PC-3 (cell line): Measurements from ENCODE around the gene SPAG6. TPM values are rescaled to one million over a fixed set of nuclear protein-coding genes. Genes with fewer than 3 reads are reported as not detected.
A peak's percentile ranks its signal among the peaks of the same experiment; 100 is the strongest.

Experiments used
- ATAC-seq: fragments of 200-7000 bp; cut with Tn5 transposase; 2 replicates; pipeline ENCODE4 v1.9.1; 2020; ENCODE audit warnings: mild to moderate bottlenecking, moderate library complexity
- BruUV-seq: library from RNA; stranded (reverse); fragments of 400-500 nt; replicated peaks from 2 replicates; lab custom pipeline; 2021; lab: Mats Ljungman, UMichigan
- CTCF ChIA-PET: fragments of 300-600 bp; sonication (Branson Sonifier 250); formaldehyde crosslinking; loops from one replicate; lab custom pipeline; 2022; ENCODE audit warnings: antibody characterized with exemption; lab: Charles Lee
- POLR2A ChIA-PET: fragments of 300-600 bp; sonication (Branson Sonifier 250); formaldehyde crosslinking; loops from one replicate; lab custom pipeline; 2022; ENCODE audit warnings: antibody characterized with exemption; ENCODE audit not compliant: unreplicated experiment; lab: Charles Lee
- DNase-seq: peaks from one replicate; pipeline ENCODE4 v3.0.0-alpha.2; 2015
- H2AFZ ChIP-seq: fragments of 300-600 bp; sonication (generic); 2 replicates; pipeline ENCODE4 v1.6.0; 2016; ENCODE audit warnings: antibody characterized with exemption, low read length
- H3F3A ChIP-seq: fragments of 300-600 bp; sonication (generic); one replicate; pipeline ENCODE4 v1.6.0; 2017; ENCODE audit warnings: antibody characterized with exemption, low read length, control low read depth, mild to moderate bottlenecking; ENCODE audit not compliant: unreplicated experiment
- H3K27ac ChIP-seq: fragments of 300-600 bp; sonication (generic); 2 replicates; pipeline ENCODE4 v1.5.1; 2016; ENCODE audit warnings: mild to moderate bottlenecking, low read length
- H3K27me3 ChIP-seq: fragments of 300-600 bp; sonication (generic); 2 replicates; pipeline ENCODE4 v1.6.1; 2016; ENCODE audit warnings: low read length, mixed read lengths
- H3K36me3 ChIP-seq: fragments of 300-600 bp; sonication (generic); 2 replicates; pipeline ENCODE4 v1.6.1; 2016; ENCODE audit warnings: low read depth, mixed run types, low read length, mixed read lengths
- H3K4me1 ChIP-seq: fragments of 300-600 bp; sonication (generic); 2 replicates; pipeline ENCODE4 v1.5.1; 2016; ENCODE audit warnings: low read length; ENCODE audit not compliant: insufficient read depth
- H3K4me2 ChIP-seq: fragments of 300-600 bp; sonication (generic); 2 replicates; pipeline ENCODE4 v1.6.0; 2016; ENCODE audit warnings: low read length
- H3K4me3 ChIP-seq: fragments of 300-600 bp; sonication (generic); 2 replicates; pipeline ENCODE4 v1.5.1; 2016; ENCODE audit warnings: mild to moderate bottlenecking, low read length, mixed read lengths
- H3K79me2 ChIP-seq: fragments of 300-600 bp; sonication (generic); 2 replicates; pipeline ENCODE4 v1.6.1; 2017; ENCODE audit warnings: low read length, mixed read lengths
- H3K9ac ChIP-seq: fragments of 300-600 bp; sonication (generic); 2 replicates; pipeline ENCODE4 v1.6.0; 2016; ENCODE audit warnings: mild to moderate bottlenecking, low read length
- H3K9me2 ChIP-seq: fragments of 300-600 bp; sonication (generic); replicated peaks from 2 replicates; pipeline ENCODE4 v1.6.1; 2016; ENCODE audit warnings: mixed run types, low read length, mixed read lengths
- H3K9me3 ChIP-seq: fragments of 300-600 bp; sonication (generic); 2 replicates; pipeline ENCODE4 v1.6.1; 2016; ENCODE audit warnings: low read length, mixed read lengths
- H4K20me1 ChIP-seq: fragments of 300-600 bp; sonication (generic); 2 replicates; pipeline ENCODE4 v1.6.1; 2016; ENCODE audit warnings: low read length, mixed read lengths
- CTCF ChIP-seq: fragments of 300-600 bp; sonication (generic); conservative IDR thresholded peaks from 2 replicates; pipeline ENCODE4 v1.5.1; 2017; ENCODE audit warnings: antibody characterized with exemption, low read depth, mild to moderate bottlenecking, low read length
- EZH2 ChIP-seq: fragments of 300-600 bp; sonication (generic); IDR thresholded peaks from one replicate; pipeline ENCODE4 v1.6.1; 2017; ENCODE audit warnings: antibody characterized with exemption, mild to moderate bottlenecking, low read length; ENCODE audit not compliant: unreplicated experiment
- EZH2phosphoT487 ChIP-seq: fragments of 300-600 bp; sonication (generic); IDR thresholded peaks from 2 replicates; pipeline ENCODE4 v1.6.1; 2018; ENCODE audit warnings: mild to moderate bottlenecking, antibody characterized with exemption, low read length, borderline replicate concordance
- intact Hi-C: fragments of 100-400 bp; cut with micrococcal nuclease; formaldehyde crosslinking; loops from 2 replicates; pipeline ENCODE4 v1.9.0; 2023
- total RNA-seq: library from RNA; depleted of rRNA; stranded (reverse); fragments of >200 nt; gene quantifications from 2 replicates; pipeline ENCODE4 v1.2.3, GENCODE V29; 2014

SPAG6 gene
- total RNA-seq, 1 experiment from 2014 or later = 0.04 TPM

- H3F3A ChIP-seq = peaks cover 3% of the 10 kb centered on the region
- no peaks in the 10 kb centered on the region for H3K9me3 ChIP-seq
- H3K9me2 ChIP-seq = no peaks in the 10 kb centered on the region
- H3K27ac ChIP-seq = no peak overlapping the region
- POLR2A ChIA-PET = no interaction called here
- no peaks in the 10 kb centered on the region for H4K20me1 ChIP-seq
- H2AFZ ChIP-seq = no peak overlapping the region
- H3K4me2 ChIP-seq = no peak overlapping the region
- DNase-seq (no peak), ATAC-seq (no peak)
- H3K79me2 ChIP-seq = peaks cover 12% of the 10 kb centered on the region
- H3K4me1 ChIP-seq = peaks cover 10% of the 10 kb centered on the region; the same call in 1 of the 2 replicates
- H3K4me3 ChIP-seq = no peak overlapping the region
- H3K27me3 ChIP-seq = no peaks in the 10 kb centered on the region
- no peak overlapping the region for H3K9ac ChIP-seq
- intact Hi-C loops = no loop called here
- peaks cover 22% of the 10 kb centered on the region for H3K36me3 ChIP-seq
- no peak for TF ChIP-seq EZH2phosphoT487
- no peak for TF ChIP-seq EZH2
- TF ChIP-seq CTCF = no peak
- CTCF ChIA-PET = no interaction called here
- BruUV-seq = no TSS peak
Observed at GRCh38 chr10:22333975-22334282, 11.4 kb upstream of the SPAG6 start.

DNA sequence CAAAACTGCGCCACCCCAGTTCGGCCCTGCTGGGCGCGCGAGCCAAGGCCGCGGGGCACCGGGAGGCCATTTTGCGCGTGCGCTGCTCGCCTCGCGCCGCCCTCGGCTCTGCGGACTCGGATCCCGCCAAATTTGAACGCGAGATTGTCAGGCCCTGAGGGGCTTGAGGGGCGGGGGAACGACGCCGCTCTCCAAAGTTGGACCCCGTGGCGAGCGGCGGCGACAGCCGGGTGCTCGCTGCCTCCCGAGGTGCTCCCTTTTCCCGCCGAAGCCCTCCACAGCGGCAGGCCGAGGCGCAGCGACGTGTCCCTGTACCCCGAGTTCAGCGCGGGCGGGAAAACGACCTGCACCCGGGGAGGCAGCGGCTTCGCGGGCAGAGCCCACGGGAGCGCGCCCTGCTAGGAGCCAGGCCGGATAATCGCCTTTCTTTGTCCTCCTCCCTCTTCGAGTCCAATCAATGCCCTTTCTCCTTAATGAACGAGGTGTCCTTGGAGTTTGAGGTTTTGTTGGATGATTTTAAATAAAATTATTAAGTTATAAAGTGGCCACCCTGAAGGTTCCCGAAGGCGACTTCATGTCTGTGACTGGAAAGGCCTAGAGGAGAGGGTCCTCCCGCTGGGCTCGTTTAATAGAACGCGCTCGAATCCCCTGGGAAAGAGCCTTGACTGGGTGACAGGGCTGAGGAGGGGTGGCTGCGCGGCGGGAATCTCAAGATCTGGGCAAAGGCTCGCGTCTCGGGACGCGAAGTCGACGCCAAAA is 10.7 kb upstream of the SPAG6 start:
- BruUV-seq = no TSS peak
- H3K9ac ChIP-seq = peak overlapping the region; percentile 72
- H3K9me3 ChIP-seq = no peaks in the 10 kb centered on the region
- no peaks in the 10 kb centered on the region for H3K9me2 ChIP-seq
- DNase-seq = no peak
- peaks cover 3% of the 10 kb centered on the region for H3F3A ChIP-seq
- TF ChIP-seq EZH2 (no peak), CTCF (no peak), EZH2phosphoT487 (no peak)
- no peaks in the 10 kb centered on the region for H3K27me3 ChIP-seq
- ATAC-seq = peak; percentile 45
- H3K27ac ChIP-seq = no peak overlapping the region
- H3K4me3 ChIP-seq = peak overlapping the region; percentile 64
- peaks cover 16% of the 10 kb centered on the region; the same call in 1 of the 2 replicates for H3K36me3 ChIP-seq
- peak overlapping the region; percentile 71 for H3K4me2 ChIP-seq
- intact Hi-C loops = no loop called here
- peaks cover 6% of the 10 kb centered on the region for H3K79me2 ChIP-seq
- H4K20me1 ChIP-seq = no peaks in the 10 kb centered on the region
- CTCF ChIA-PET = no interaction called here
- POLR2A ChIA-PET = no interaction called here
- peaks cover 16% of the 10 kb centered on the region for H3K4me1 ChIP-seq
- H2AFZ ChIP-seq = peak overlapping the region; percentile 96
